ENCODE data around the gene AOPEP. TPM values are rescaled to one million over a fixed set of nuclear protein-coding genes. Genes with fewer than 3 reads are reported as not detected.
A peak's percentile ranks its signal among the peaks of the same experiment; 100 is the strongest.

AOPEP gene
- polyA plus RNA-seq, 1 donor, result 44.3 TPM

DNA sequence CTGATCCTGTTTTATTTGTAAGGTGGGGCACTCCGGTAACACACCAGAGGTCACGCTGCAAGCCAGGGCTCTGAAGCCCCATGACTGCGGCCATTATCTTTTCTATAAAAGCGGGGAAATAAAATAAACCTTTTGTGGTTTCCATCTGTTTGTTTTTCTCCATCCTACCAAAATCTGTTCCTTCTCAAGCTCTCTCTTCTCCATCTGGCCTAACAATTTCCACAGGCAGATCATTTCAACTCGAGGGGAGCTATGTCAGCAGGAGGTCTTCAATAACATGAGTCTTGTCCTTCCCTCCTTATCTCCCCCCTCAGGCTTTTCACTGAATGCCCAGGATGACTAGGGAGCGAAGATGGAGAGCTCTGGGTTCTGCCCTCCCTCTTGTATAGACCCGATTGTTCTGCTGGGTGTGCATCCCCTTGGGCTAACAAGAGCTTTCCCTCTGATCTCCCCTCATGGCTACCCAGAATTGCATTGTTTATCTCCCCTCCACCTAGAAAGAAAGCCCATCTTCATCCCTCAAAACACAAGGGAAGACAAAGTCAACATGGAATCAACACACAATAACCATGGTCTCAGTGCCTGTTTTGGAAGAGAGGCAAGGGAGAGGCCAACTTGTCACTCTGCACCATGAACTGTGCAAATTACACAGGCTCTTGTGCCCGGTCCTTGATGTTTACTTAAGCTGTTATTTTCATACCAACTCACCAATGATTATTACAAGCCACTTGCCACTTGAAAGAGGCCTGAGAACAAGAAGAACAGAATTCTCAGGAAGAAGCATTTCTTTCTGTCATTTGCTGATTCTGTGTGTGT, 403.2 kb downstream of the AOPEP start:
- 73% methylated on average over 4 of the region's 8 CpGs for WGBS (ENCODE audit: insufficient coverage, low lambda C conversion rate)
- no peaks in the 10 kb centered on the region for H3K9me3 ChIP-seq (ENCODE audit: control insufficient read depth, low read depth, low read length)
- peak in 1 of 2 donors; percentile 32 for DNase-seq
- peaks cover 18% of the 10 kb centered on the region for H3K4me1 ChIP-seq (ENCODE audit: control insufficient read depth, insufficient read depth, low read length)
- peaks cover 4% of the 10 kb centered on the region for H3K36me3 ChIP-seq (ENCODE audit: control insufficient read depth, insufficient read depth, low read length)
- H3K27me3 ChIP-seq (ENCODE audit: control insufficient read depth, insufficient read depth, low read length), result no peaks in the 10 kb centered on the region
- H3K4me3 ChIP-seq (ENCODE audit: low read length), result no peak overlapping the region
- H3K27ac ChIP-seq (ENCODE audit: low read length), result no peak overlapping the region

- H3K36me3 ChIP-seq (ENCODE audit: control insufficient read depth, insufficient read depth, low read length), result peaks cover 2% of the 10 kb centered on the region
- no peak overlapping the region for H3K4me3 ChIP-seq (ENCODE audit: low read length)
- H3K4me1 ChIP-seq (ENCODE audit: control insufficient read depth, insufficient read depth, low read length), result peaks cover 18% of the 10 kb centered on the region
- no peak overlapping the region for H3K27ac ChIP-seq (ENCODE audit: low read length)
- H3K27me3 ChIP-seq (ENCODE audit: control insufficient read depth, insufficient read depth, low read length), result no peaks in the 10 kb centered on the region
- DNase-seq, result no peak
- 86% methylated on average over 4 of the region's 5 CpGs for WGBS (ENCODE audit: insufficient coverage, low lambda C conversion rate)
- H3K9me3 ChIP-seq (ENCODE audit: control insufficient read depth, low read depth, low read length), result no peaks in the 10 kb centered on the region
Measured at GRCh38 chr9:95130484-95130883, 404.0 kb downstream of the AOPEP start.

DNA sequence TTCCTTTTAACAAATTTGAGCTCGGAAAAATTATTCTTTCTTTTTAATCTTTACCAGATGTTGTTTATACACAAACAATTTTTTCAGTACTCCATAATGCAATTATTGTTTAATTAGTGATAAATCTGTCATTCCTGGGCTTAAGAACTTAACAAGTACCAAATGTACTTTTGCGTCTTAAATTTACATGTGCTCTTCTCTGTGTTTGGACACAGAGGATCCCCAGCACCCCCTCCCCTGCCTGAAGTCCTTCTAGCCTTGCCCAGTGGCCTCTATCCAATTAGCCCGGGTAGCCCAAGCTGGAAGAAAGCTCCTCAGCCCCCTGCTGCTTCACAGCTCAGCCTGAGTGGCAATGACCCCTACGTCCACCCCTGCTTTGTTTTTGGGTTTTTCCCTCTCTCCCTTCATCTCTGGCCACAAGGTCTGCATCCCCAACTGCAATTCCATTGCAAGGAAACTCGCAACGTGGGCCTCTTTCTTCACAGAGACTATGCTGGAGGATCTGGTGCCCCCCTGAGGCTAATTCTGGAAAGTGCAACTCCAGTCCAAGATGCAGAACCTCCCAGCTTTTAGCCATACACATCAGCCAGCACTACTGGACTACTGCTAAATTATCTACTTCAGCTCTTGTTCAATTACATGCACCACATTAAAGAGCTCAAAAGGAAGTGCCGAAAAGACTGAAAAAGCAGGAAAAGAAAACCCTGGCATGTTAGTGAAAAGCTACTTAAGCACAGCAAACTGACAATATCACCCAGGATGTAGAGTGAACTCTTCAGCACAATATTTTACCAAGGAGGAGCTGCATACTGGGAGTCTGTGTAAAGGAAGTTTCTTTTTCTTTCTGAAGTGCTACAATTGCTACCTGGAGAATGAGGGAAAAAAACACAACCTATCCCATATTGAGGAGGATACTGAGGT, 404.8 kb downstream of the AOPEP start:
- Histone ChIP-seq H3K36me3 (ENCODE audit: control insufficient read depth, insufficient read depth, low read length) (peaks cover 2% of the 10 kb centered on the region), H3K27ac (ENCODE audit: low read length) (no peak overlapping the region), H3K4me3 (ENCODE audit: low read length) (no peak overlapping the region), H3K9me3 (ENCODE audit: control insufficient read depth, low read depth, low read length) (no peaks in the 10 kb centered on the region), H3K4me1 (ENCODE audit: control insufficient read depth, insufficient read depth, low read length) (peaks cover 18% of the 10 kb centered on the region), H3K27me3 (ENCODE audit: control insufficient read depth, insufficient read depth, low read length) (no peaks in the 10 kb centered on the region)
- WGBS (ENCODE audit: insufficient coverage, low lambda C conversion rate), result 62% methylated on average over 2 of the region's 7 CpGs
- DNase-seq, result peak; percentile 36 to 54

- Histone ChIP-seq H3K27me3 (ENCODE audit: control insufficient read depth, insufficient read depth, low read length) (no peaks in the 10 kb centered on the region), H3K27ac (ENCODE audit: low read length) (no peak overlapping the region), H3K4me1 (ENCODE audit: control insufficient read depth, insufficient read depth, low read length) (peaks cover 18% of the 10 kb centered on the region), H3K4me3 (ENCODE audit: low read length) (no peak overlapping the region), H3K36me3 (ENCODE audit: control insufficient read depth, insufficient read depth, low read length) (peaks cover 2% of the 10 kb centered on the region), H3K9me3 (ENCODE audit: control insufficient read depth, low read depth, low read length) (no peaks in the 10 kb centered on the region)
- WGBS (ENCODE audit: insufficient coverage, low lambda C conversion rate), result 60% methylated on average over 1 of the region's 17 CpGs
- DNase-seq, result no peak
Measured at GRCh38 chr9:95132366-95133324, 406.1 kb downstream of the AOPEP start.

- no peak for DNase-seq
- Histone ChIP-seq H3K4me3 (ENCODE audit: low read length) (no peak overlapping the region), H3K27ac (ENCODE audit: low read length) (no peak overlapping the region), H3K9me3 (ENCODE audit: control insufficient read depth, low read depth, low read length) (no peaks in the 10 kb centered on the region), H3K27me3 (ENCODE audit: control insufficient read depth, insufficient read depth, low read length) (no peaks in the 10 kb centered on the region), H3K36me3 (ENCODE audit: control insufficient read depth, insufficient read depth, low read length) (peaks cover 5% of the 10 kb centered on the region), H3K4me1 (ENCODE audit: control insufficient read depth, insufficient read depth, low read length) (peaks cover 18% of the 10 kb centered on the region)
- WGBS (ENCODE audit: insufficient coverage, low lambda C conversion rate), result no CpG with 5 or more reads among the region's 4 CpGs
Measured at GRCh38 chr9:95133325-95133705, 406.8 kb downstream of the AOPEP start.

GRCh38 chr9:95134457-95134881, 408.0 kb downstream of the AOPEP start:
- WGBS (ENCODE audit: insufficient coverage, low lambda C conversion rate), result no CpG with 5 or more reads among the region's 9 CpGs
- peaks cover 16% of the 10 kb centered on the region for H3K4me1 ChIP-seq (ENCODE audit: control insufficient read depth, insufficient read depth, low read length)
- no peaks in the 10 kb centered on the region for H3K9me3 ChIP-seq (ENCODE audit: control insufficient read depth, low read depth, low read length)
- peaks cover 8% of the 10 kb centered on the region for H3K36me3 ChIP-seq (ENCODE audit: control insufficient read depth, insufficient read depth, low read length)
- H3K4me3 ChIP-seq (ENCODE audit: low read length), result no peak overlapping the region
- H3K27me3 ChIP-seq (ENCODE audit: control insufficient read depth, insufficient read depth, low read length), result no peaks in the 10 kb centered on the region
- DNase-seq, result peak; percentile 67 to 87
- peak overlapping the region; percentile 39 for H3K27ac ChIP-seq (ENCODE audit: low read length)

DNA sequence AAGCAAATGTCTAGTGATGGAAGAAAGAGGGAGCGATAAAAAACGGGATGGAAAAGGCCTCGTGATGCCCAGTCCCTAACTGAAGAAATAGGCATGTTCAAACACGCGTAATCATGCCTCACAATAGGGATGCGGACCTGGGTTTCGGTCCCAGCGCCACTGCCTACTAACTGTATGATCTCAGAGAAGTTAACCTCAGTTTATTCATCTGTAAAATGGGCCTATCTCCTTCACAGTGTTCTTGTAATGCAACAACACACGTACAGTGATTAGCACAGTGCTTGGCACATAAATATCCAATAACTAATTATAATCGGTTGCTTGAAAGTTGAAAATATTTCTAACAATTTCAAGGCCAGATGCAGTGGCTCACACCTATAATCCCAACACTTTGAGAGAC, 409.3 kb downstream of the AOPEP start:
- Histone ChIP-seq H3K9me3 (ENCODE audit: control insufficient read depth, low read depth, low read length) (no peaks in the 10 kb centered on the region), H3K27me3 (ENCODE audit: control insufficient read depth, insufficient read depth, low read length) (no peaks in the 10 kb centered on the region), H3K27ac (ENCODE audit: low read length) (no peak overlapping the region), H3K36me3 (ENCODE audit: control insufficient read depth, insufficient read depth, low read length) (peaks cover 8% of the 10 kb centered on the region), H3K4me1 (ENCODE audit: control insufficient read depth, insufficient read depth, low read length) (peaks cover 10% of the 10 kb centered on the region), H3K4me3 (ENCODE audit: low read length) (no peak overlapping the region)
- no peak for DNase-seq
- WGBS (ENCODE audit: insufficient coverage, low lambda C conversion rate), result no CpG with 5 or more reads among the region's 10 CpGs

Other genes with a start within 250 kb of the AOPEP start
- 0.84 TPM for gene PCAT7, start 171.6 kb upstream of the AOPEP start, polyA plus RNA-seq
- gene FBP2, start 132.9 kb upstream of the AOPEP start, polyA plus RNA-seq, result 0.25 TPM
- gene FBP1, start 87.2 kb upstream of the AOPEP start, polyA plus RNA-seq, result 259 TPM

Measured in large intestine (tissue), 3 donors.